Ectodermal cell (in vitro differentiated cells): Measurements from ENCODE around the gene EGLN3.
A peak's percentile ranks its signal among the peaks of the same experiment; 100 is the strongest.

Source experiments
- H3K27ac ChIP-seq: 2 replicates; pipeline ENCODE4 v1.7.0; 2013; ENCODE audit warnings: mild to moderate bottlenecking, low read depth, low read length; ENCODE audit not compliant: insufficient read depth, poor library complexity, severe bottlenecking
- H3K27me3 ChIP-seq: 2 replicates; pipeline ENCODE4 v1.7.0; 2013; ENCODE audit warnings: mild to moderate bottlenecking, low read length; ENCODE audit not compliant: insufficient read depth, control insufficient read depth, poor library complexity, severe bottlenecking
- H3K36me3 ChIP-seq: one replicate; pipeline ENCODE4 v1.7.0; 2013; ENCODE audit warnings: low read length; ENCODE audit not compliant: control insufficient read depth, insufficient read depth
- H3K4me1 ChIP-seq: one replicate; pipeline ENCODE4 v1.7.0; 2013; ENCODE audit warnings: low read length; ENCODE audit not compliant: control insufficient read depth, insufficient read depth
- H3K4me3 ChIP-seq: 2 replicates; pipeline ENCODE4 v1.7.0; 2013; ENCODE audit warnings: low read depth, low read length, control low read depth; ENCODE audit not compliant: insufficient read depth
- H3K9me3 ChIP-seq: 2 replicates; pipeline ENCODE4 v1.7.0; 2013; ENCODE audit warnings: mild to moderate bottlenecking, low read length, moderate library complexity; ENCODE audit not compliant: control insufficient read depth
- WGBS, 2 experiments: methylation state at CpG; one replicate each; pipeline ENCODE4 v1.1.7; 2013; ENCODE audit warnings: missing lambda C conversion rate in 2 of 2; 5-methylcytosine and 5-hydroxymethylcytosine counted together

EGLN3 gene

GRCh38 chr14:33949411-33949893 is 1.4 kb downstream of the EGLN3 start:
- Histone ChIP-seq H3K27ac (no peak overlapping the region), H3K4me3 (peak overlapping the region; percentile 81), H3K36me3 (no peaks in the 10 kb centered on the region), H3K9me3 (no peaks in the 10 kb centered on the region), H3K27me3 (peaks cover 13% of the 10 kb centered on the region), H3K4me1 (peaks cover 17% of the 10 kb centered on the region)
- WGBS, 2 experiments = 35 to 49% methylated on average over 9 of the region's 9 CpGs

GRCh38 chr14:33948869-33949408 is 1.9 kb downstream of the EGLN3 start:
- peaks cover 13% of the 10 kb centered on the region for H3K27me3 ChIP-seq
- H3K4me3 ChIP-seq = peak overlapping the region; percentile 81
- WGBS, 2 experiments = 45 to 51% methylated on average over 9 of the region's 9 CpGs

GRCh38 chr14:33948145-33948868 is 2.6 kb downstream of the EGLN3 start:
- Histone ChIP-seq H3K27me3 (peaks cover 13% of the 10 kb centered on the region), H3K4me1 (peaks cover 17% of the 10 kb centered on the region), H3K27ac (no peak overlapping the region), H3K36me3 (no peaks in the 10 kb centered on the region), H3K9me3 (no peaks in the 10 kb centered on the region), H3K4me3 (peak overlapping the region; percentile 81)
- WGBS, 2 experiments = 81 to 83% methylated on average over 3 of the region's 3 CpGs

More at GRCh38 chr14:33948869-33949408, 1.9 kb downstream of the EGLN3 start:
- Histone ChIP-seq H3K36me3 (no peaks in the 10 kb centered on the region), H3K9me3 (no peaks in the 10 kb centered on the region), H3K27ac (no peak overlapping the region), H3K4me1 (peaks cover 17% of the 10 kb centered on the region)

- Histone ChIP-seq H3K4me1 (peaks cover 22% of the 10 kb centered on the region), H3K27ac (no peak overlapping the region), H3K27me3 (peaks cover 13% of the 10 kb centered on the region), H3K9me3 (no peaks in the 10 kb centered on the region), H3K36me3 (no peaks in the 10 kb centered on the region), H3K4me3 (peak overlapping the region; percentile 30)
- WGBS, 2 experiments = 94 to 95% methylated on average over 5 of the region's 5 CpGs
Measured at GRCh38 chr14:33946679-33947476, 4.0 kb downstream of the EGLN3 start.

- peaks cover 23% of the 10 kb centered on the region for H3K4me1 ChIP-seq
- no peak overlapping the region for H3K4me3 ChIP-seq
Measured at GRCh38 chr14:33945210-33946088, 5.4 kb downstream of the EGLN3 start.

GRCh38 chr14:33943096-33943883 is 7.6 kb downstream of the EGLN3 start:
- H3K27me3 ChIP-seq = no peaks in the 10 kb centered on the region
- H3K36me3 ChIP-seq = no peaks in the 10 kb centered on the region
- H3K27ac ChIP-seq = no peak overlapping the region
- H3K9me3 ChIP-seq = no peaks in the 10 kb centered on the region
- H3K4me3 ChIP-seq = no peak overlapping the region
- WGBS, 2 experiments = 94 to 96% methylated on average over 8 of the region's 8 CpGs
- H3K4me1 ChIP-seq = peaks cover 29% of the 10 kb centered on the region

More at GRCh38 chr14:33945210-33946088, 5.4 kb downstream of the EGLN3 start:
- Histone ChIP-seq H3K9me3 (no peaks in the 10 kb centered on the region), H3K27me3 (peaks cover 13% of the 10 kb centered on the region), H3K27ac (no peak overlapping the region), H3K36me3 (no peaks in the 10 kb centered on the region)
- 82 to 93% methylated on average over 4 of the region's 4 CpGs for WGBS, 2 experiments

GRCh38 chr14:33941718-33942117 is 9.2 kb downstream of the EGLN3 start:
- no peak overlapping the region for H3K4me3 ChIP-seq
- no peak overlapping the region for H3K27ac ChIP-seq
- H3K4me1 ChIP-seq = peaks cover 45% of the 10 kb centered on the region
- no peaks in the 10 kb centered on the region for H3K9me3 ChIP-seq
- 77 to 84% methylated on average over 3 of the region's 3 CpGs for WGBS, 2 experiments
- no peaks in the 10 kb centered on the region for H3K27me3 ChIP-seq
- H3K36me3 ChIP-seq = no peaks in the 10 kb centered on the region

- H3K27ac ChIP-seq = no peak overlapping the region
- H3K9me3 ChIP-seq = no peaks in the 10 kb centered on the region
- no peak overlapping the region for H3K4me3 ChIP-seq
- peaks cover 45% of the 10 kb centered on the region for H3K4me1 ChIP-seq
- H3K27me3 ChIP-seq = no peaks in the 10 kb centered on the region
- WGBS, 2 experiments = 89 to 94% methylated on average over 5 of the region's 5 CpGs
- H3K36me3 ChIP-seq = no peaks in the 10 kb centered on the region
Measured at GRCh38 chr14:33940561-33941011, 10.3 kb downstream of the EGLN3 start.
